ENCODE results near the gene KPTN.

Gene KPTN

GRCh38 chr19:47435196-47435595 is 48.8 kb downstream of the KPTN start:
- TF ChIP-seq CTCF (IDR thresholded peaks at IDR 0.05; ENCODE audit: low read depth, low read length), result no peak
- Histone ChIP-seq H3K27ac (no peak overlapping the region), H3K9me3 (ENCODE audit: severe bottlenecking) (no peaks in the 10 kb centered on the region), H3K36me3 (peaks cover 14% of the 10 kb centered on the region), H3K27me3 (ENCODE audit: insufficient read depth, low read depth, severe bottlenecking) (no peaks in the 10 kb centered on the region), H3K4me3 (ENCODE audit: low read depth, low read length) (no peak overlapping the region)
- no peak for DNase-seq

- Histone ChIP-seq H3K4me3 (ENCODE audit: low read depth, low read length) (no peak overlapping the region), H3K27me3 (ENCODE audit: insufficient read depth, low read depth, severe bottlenecking) (no peaks in the 10 kb centered on the region), H3K36me3 (peaks cover 14% of the 10 kb centered on the region), H3K27ac (no peak overlapping the region), H3K9me3 (ENCODE audit: severe bottlenecking) (no peaks in the 10 kb centered on the region)
- DNase-seq, result no peak
- TF ChIP-seq CTCF (IDR thresholded peaks at IDR 0.05; ENCODE audit: low read depth, low read length), result no peak
These were observed 49.9 kb downstream of the KPTN start for GRCh38 chr19:47434088-47434487.

DNA sequence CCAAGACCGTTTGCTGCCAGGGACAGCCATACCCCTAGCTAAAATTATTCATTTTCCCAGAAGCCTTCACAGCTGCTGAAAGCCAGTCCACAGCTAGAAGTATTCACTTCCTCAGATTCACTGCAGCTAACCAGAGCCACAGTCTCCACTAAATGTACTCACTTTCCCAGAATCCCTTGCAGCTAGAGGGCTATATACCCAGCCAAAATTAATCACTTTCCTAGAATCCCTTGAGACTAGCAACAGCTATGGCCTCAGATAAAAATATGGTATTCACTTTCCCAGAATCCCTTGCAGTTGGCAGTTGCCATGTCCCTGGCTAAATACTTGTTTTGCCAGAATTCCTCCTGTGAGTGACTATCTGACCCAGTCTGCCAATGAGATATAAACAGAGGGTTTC is 50.9 kb downstream of the KPTN start:
- Histone ChIP-seq H3K27me3 (ENCODE audit: insufficient read depth, low read depth, severe bottlenecking) (no peaks in the 10 kb centered on the region), H3K9me3 (ENCODE audit: severe bottlenecking) (no peaks in the 10 kb centered on the region), H3K4me3 (ENCODE audit: low read depth, low read length) (no peak overlapping the region), H3K36me3 (peaks cover 9% of the 10 kb centered on the region), H3K27ac (no peak overlapping the region)
- TF ChIP-seq CTCF (IDR thresholded peaks at IDR 0.05; ENCODE audit: low read depth, low read length), result no peak
- no peak for DNase-seq

DNA sequence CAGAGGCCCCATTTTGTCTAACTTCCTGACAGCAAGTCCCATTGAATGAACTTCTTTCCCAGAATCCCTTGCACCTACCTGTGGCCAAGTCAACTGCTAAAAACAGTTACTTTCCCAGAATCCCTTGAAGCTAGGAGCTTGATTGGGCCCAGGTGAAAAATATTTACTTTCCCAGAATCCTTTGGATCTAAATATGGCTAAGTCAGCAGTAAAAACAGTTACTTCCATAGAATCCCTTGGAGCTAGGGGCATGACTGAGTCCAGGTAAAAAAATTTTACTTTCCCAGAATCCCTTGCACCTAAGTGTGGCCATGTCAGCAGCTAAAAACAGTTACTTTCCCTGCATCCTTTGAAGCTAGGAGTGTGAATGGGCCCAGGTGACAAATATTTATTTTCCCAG is 51.5 kb downstream of the KPTN start:
- no peak overlapping the region for H3K27ac ChIP-seq
- H3K9me3 ChIP-seq (ENCODE audit: severe bottlenecking), result no peaks in the 10 kb centered on the region
- TF ChIP-seq CTCF (IDR thresholded peaks at IDR 0.05; ENCODE audit: low read depth, low read length), result no peak
- no peak overlapping the region for H3K4me3 ChIP-seq (ENCODE audit: low read depth, low read length)
- peaks cover 6% of the 10 kb centered on the region for H3K36me3 ChIP-seq
- no peak for DNase-seq
- H3K27me3 ChIP-seq (ENCODE audit: insufficient read depth, low read depth, severe bottlenecking), result no peaks in the 10 kb centered on the region

- H3K36me3 ChIP-seq, result peaks cover 3% of the 10 kb centered on the region; the same call in 1 of the 2 replicates
- no peaks in the 10 kb centered on the region for H3K9me3 ChIP-seq (ENCODE audit: severe bottlenecking)
- no peaks in the 10 kb centered on the region for H3K27me3 ChIP-seq (ENCODE audit: insufficient read depth, low read depth, severe bottlenecking)
- H3K27ac ChIP-seq, result no peak overlapping the region
- H3K4me3 ChIP-seq (ENCODE audit: low read depth, low read length), result no peak overlapping the region
- DNase-seq, result no peak
- TF ChIP-seq CTCF (IDR thresholded peaks at IDR 0.05; ENCODE audit: low read depth, low read length), result no peak
These were observed 51.9 kb downstream of the KPTN start for GRCh38 chr19:47432091-47432490.

DNA sequence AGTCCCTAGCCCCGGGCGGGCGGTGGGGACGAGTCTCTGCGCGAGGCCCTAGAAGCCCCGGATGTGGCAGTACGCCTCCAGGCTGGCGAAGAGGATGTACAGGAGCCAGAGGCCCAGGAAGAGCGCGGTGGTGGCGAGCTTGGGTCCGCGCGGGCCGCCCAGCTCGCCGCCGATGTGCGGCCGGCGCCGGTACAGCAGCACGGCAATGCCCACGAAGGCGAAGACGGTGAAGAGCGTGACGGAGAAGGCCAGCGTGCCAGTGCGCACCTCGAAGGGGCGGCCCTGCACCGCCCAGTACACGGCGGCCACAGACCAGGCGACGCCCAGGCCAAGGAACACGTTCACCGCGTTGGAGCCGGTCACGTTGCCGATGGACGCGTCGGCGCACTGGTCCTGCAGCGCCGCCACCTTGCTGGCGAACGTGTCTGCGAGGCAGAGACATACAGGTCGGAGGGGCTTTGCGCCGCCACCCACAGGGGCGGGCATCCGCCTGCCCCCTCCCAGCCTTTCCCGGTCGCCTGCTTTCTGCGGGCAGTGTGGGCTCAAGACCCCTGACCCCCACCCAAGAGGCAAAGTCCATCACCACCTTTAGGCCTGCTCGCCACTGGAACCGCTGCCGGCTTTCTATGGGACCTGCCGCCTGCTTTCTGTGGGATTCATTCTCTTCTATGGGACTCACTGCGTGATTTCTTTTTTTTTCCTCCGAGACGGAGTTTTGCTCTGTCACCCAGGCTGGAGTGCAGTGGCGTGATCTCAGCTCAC is 53.8 kb downstream of the KPTN start:
- no peak overlapping the region for H3K27ac ChIP-seq
- H3K4me3 ChIP-seq (ENCODE audit: low read depth, low read length), result no peak overlapping the region
- no peaks in the 10 kb centered on the region for H3K9me3 ChIP-seq (ENCODE audit: severe bottlenecking)
- H3K36me3 ChIP-seq, result peaks cover 3% of the 10 kb centered on the region; the same call in 1 of the 2 replicates
- DNase-seq, result no peak
- TF ChIP-seq CTCF (IDR thresholded peaks at IDR 0.05; ENCODE audit: low read depth, low read length), result no peak
- no peaks in the 10 kb centered on the region for H3K27me3 ChIP-seq (ENCODE audit: insufficient read depth, low read depth, severe bottlenecking)

Data from WERI-Rb-1 (cell line).